HCT116 (cell line): ENCODE data around the gene SERPINF2. TPM values are rescaled to one million over a fixed set of nuclear protein-coding genes. Genes with fewer than 3 reads are reported as not detected.

ENCODE experiments used
- ATAC-seq: fragments of 200-7000 bp; cut with Tn5 transposase; 2 replicates; pipeline ENCODE4 v1.9.1; 2020; ENCODE audit warnings: mild to moderate bottlenecking, moderate library complexity
- BruUV-seq: library from RNA; stranded (reverse); fragments of 400-500 nt; replicated peaks from 2 replicates; lab custom pipeline; 2021; lab: Mats Ljungman, UMichigan
- CTCF ChIA-PET: fragments of 300-600 bp; sonication (Branson Sonifier 250); formaldehyde crosslinking; loops from one replicate; lab custom pipeline; 2021; ENCODE audit warnings: antibody characterized with exemption; lab: Charles Lee
- POLR2A ChIA-PET: fragments of 300-600, 350-600 bp; sonication (Branson Sonifier 250); formaldehyde crosslinking; loops from one replicate; lab custom pipeline; 2021; ENCODE audit warnings: antibody characterized with exemption; lab: Charles Lee
- RAD21 ChIA-PET, 2 experiments: fragments of 300-600 bp; sonication (Branson Sonifier 250); formaldehyde crosslinking; loops; one replicate each; lab custom pipeline; 2023; ENCODE audit warnings: low total read pairs in 2 of 2; ENCODE audit not compliant: uncharacterized antibody in 2 of 2, unreplicated experiment in 2 of 2, low non-redundant PET in 1 of 2; lab: Charles Lee
- DNase-seq: peaks from one replicate; pipeline ENCODE4 v3.0.0-alpha.2; 2010; ENCODE audit warnings: low read depth, low spot score
- H2AFZ ChIP-seq: fragments of 200-600 bp; shearing (Covaris generic), sonication (generic); 2 replicates; pipeline ENCODE4 v1.6.1; 2017; ENCODE audit warnings: low read depth, mixed run types, mixed read lengths, antibody characterized with exemption, low read length; ENCODE audit not compliant: poor library complexity, severe bottlenecking
- H3K27ac ChIP-seq: 2 replicates; pipeline ENCODE4 v1.5.1; 2012; ENCODE audit warnings: low read depth, low read length
- H3K27me3 ChIP-seq: fragments of 200-600 bp; sonication (generic); 2 replicates; pipeline ENCODE4 v1.6.1; 2016; ENCODE audit warnings: mixed run types, low read length, mixed read lengths; ENCODE audit not compliant: insufficient read depth
- H3K36me3 ChIP-seq, 2 experiments: fragments of 200-500 bp in 1 of 2; fragments of 200-600 bp in 1 of 2; sonication (Bioruptor generic) in 1 of 2; sonication (generic) in 1 of 2; 2 replicates each; pipeline versions ENCODE4 v1.5.1 to v1.6.1; 2014 to 2016; ENCODE audit warnings: low read length in 2 of 2, inconsistent platforms in 1 of 2, mixed read lengths in 1 of 2, mixed run types in 1 of 2; ENCODE audit not compliant: insufficient read depth in 2 of 2, control insufficient read depth in 1 of 2
- H3K4me1 ChIP-seq, 2 experiments: fragments of 200-600 bp in 1 of 2; sonication (generic) in 1 of 2; 2 replicates each; pipeline versions ENCODE4 v1.5.1 to v1.6.1; 2012 to 2017; ENCODE audit warnings: low read length in 2 of 2, inconsistent platforms in 1 of 2, mild to moderate bottlenecking in 1 of 2, mixed read lengths in 1 of 2, mixed run types in 1 of 2, moderate library complexity in 1 of 2; ENCODE audit not compliant: insufficient read depth in 2 of 2, control insufficient read depth in 1 of 2
- H3K4me2 ChIP-seq: fragments of 200-600 bp; sonication (generic); 2 replicates; pipeline ENCODE4 v1.6.1; 2017; ENCODE audit warnings: mixed run types, low read length, mixed read lengths
- H3K4me3 ChIP-seq, 2 experiments: fragments of 200-600 bp in 1 of 2; sonication (generic) in 1 of 2; replicated peaks in 1 of 2; 2 replicates each; pipeline ENCODE4 v1.5.1; 2011 to 2016; ENCODE audit warnings: low read length in 2 of 2, control low read depth in 1 of 2, low read depth in 1 of 2, mild to moderate bottlenecking in 1 of 2, mixed read lengths in 1 of 2, mixed run types in 1 of 2
- H3K79me2 ChIP-seq: fragments of 200-600 bp; sonication (generic); 2 replicates; pipeline ENCODE4 v1.6.1; 2017; ENCODE audit warnings: mild to moderate bottlenecking, mixed run types, low read length, moderate library complexity, mixed read lengths; ENCODE audit not compliant: insufficient read depth
- H3K9ac ChIP-seq: fragments of 200-600 bp; sonication (generic); 2 replicates; pipeline ENCODE4 v1.6.1; 2016; ENCODE audit warnings: low read length, mixed read lengths
- H3K9me2 ChIP-seq: fragments of 200-600 bp; sonication (generic), shearing (Covaris generic); 2 replicates; pipeline ENCODE4 v1.6.1; 2017; ENCODE audit warnings: mixed run types, mild to moderate bottlenecking, moderate library complexity; ENCODE audit not compliant: insufficient read depth
- H3K9me3 ChIP-seq, 2 experiments: fragments of 200-500 bp in 1 of 2; fragments of 200-600 bp in 1 of 2; sonication (Bioruptor generic) in 1 of 2; sonication (generic) in 1 of 2; 2 replicates each; pipeline ENCODE4 v1.6.1; 2014 to 2017; ENCODE audit warnings: low read length in 2 of 2, mixed read lengths in 2 of 2, inconsistent platforms in 1 of 2, low read depth in 1 of 2, mild to moderate bottlenecking in 1 of 2, mixed run types in 1 of 2, moderate library complexity in 1 of 2; ENCODE audit not compliant: control insufficient read depth in 1 of 2, insufficient read depth in 1 of 2
- H4K20me1 ChIP-seq: fragments of 200-600 bp; sonication (generic), shearing (Covaris generic); 2 replicates; pipeline ENCODE4 v1.6.1; 2017; ENCODE audit warnings: mixed run types, mild to moderate bottlenecking, moderate library complexity; ENCODE audit not compliant: insufficient read depth
- CEBPB ChIP-seq: IDR thresholded peaks from 2 replicates; pipeline ENCODE4 v1.6.1; 2012; ENCODE audit warnings: low read depth
- ELF1 ChIP-seq: IDR thresholded peaks from 2 replicates; pipeline ENCODE4 v1.6.1; 2012; ENCODE audit warnings: low read depth, borderline replicate concordance
- EZH2 ChIP-seq: fragments of 200-600 bp; sonication (generic); IDR thresholded peaks from 2 replicates; pipeline ENCODE4 v1.6.1; 2017; ENCODE audit warnings: antibody characterized with exemption, mixed run types
- JUND ChIP-seq: IDR thresholded peaks from 2 replicates; pipeline ENCODE4 v1.6.1; 2012
- REST ChIP-seq: IDR thresholded peaks from 2 replicates; pipeline ENCODE4 v1.6.1; 2012; ENCODE audit warnings: low read depth
- YY1 ChIP-seq: IDR thresholded peaks from 2 replicates; pipeline ENCODE4 v1.6.1; 2011; ENCODE audit warnings: low read length, low read depth, moderate library complexity, mild to moderate bottlenecking; ENCODE audit not compliant: insufficient replicate concordance; ENCODE audit errors: extremely low read depth
- ZNF274 ChIP-seq: fragments of 200-500 bp; sonication (Bioruptor generic); IDR thresholded peaks from 2 replicates; pipeline ENCODE4 v1.6.1; 2014; ENCODE audit warnings: mild to moderate bottlenecking, low read depth, low read length, inconsistent platforms
- intact Hi-C: fragments of 100-400 bp; cut with micrococcal nuclease; formaldehyde crosslinking; loops from 2 replicates; pipeline ENCODE4 v1.10.0; 2022
- total RNA-seq: library from RNA; stranded (reverse); gene quantifications from one replicate; pipeline ENCODE4 v1.2.1, GENCODE V29; 2021; ENCODE audit not compliant: unreplicated experiment

The SERPINF2 gene
- total RNA-seq, 1 experiment from 2014 or later = 2.5 TPM

- ChIA-PET RAD21 (no interaction called here), CTCF (no interaction called here), POLR2A (no interaction called here)
- Histone ChIP-seq H3K36me3 (peaks cover 7 to 39% of the 10 kb centered on the region in 2 experiments; a peak in 3 of 4 replicates), H3K9ac (no peak overlapping the region), H3K4me2 (no peak overlapping the region), H3K4me3 (no peak overlapping the region), H3K27me3 (no peaks in the 10 kb centered on the region), H4K20me1 (no peaks in the 10 kb centered on the region), H3K79me2 (peaks cover 16% of the 10 kb centered on the region), H3K9me3 (no peaks in the 10 kb centered on the region), H2AFZ (no peak overlapping the region), H3K4me1 (peaks cover 10 to 26% of the 10 kb centered on the region in 2 experiments), H3K27ac (no peak overlapping the region), H3K9me2 (no peaks in the 10 kb centered on the region)
- no TSS peak for BruUV-seq
- DNase-seq = no peak
- ATAC-seq = no peak
- TF ChIP-seq JUND (no peak), EZH2 (no peak), YY1 (no peak), ZNF274 (no peak), CEBPB (no peak), REST (no peak), ELF1 (no peak)
- intact Hi-C loops = no loop called here
These were observed 43.3 kb downstream of the SERPINF2 start for GRCh38 chr17:1785930-1786329.
